Mesendoderm (in vitro differentiated cells): ENCODE measurements around the gene VAV3.

Experiments
- DNase-seq: peaks from one replicate; pipeline ENCODE4 v3.0.0; 2013
- H2AK5ac ChIP-seq: 2 replicates; pipeline ENCODE4 v1.6.1; 2013; ENCODE audit warnings: low read length, inconsistent platforms
- H2BK120ac ChIP-seq: 2 replicates; pipeline ENCODE4 v1.6.1; 2013; ENCODE audit warnings: low read depth, mild to moderate bottlenecking, low read length, moderate library complexity, mixed read lengths
- H2BK15ac ChIP-seq: replicated peaks from 2 replicates; pipeline ENCODE4 v1.6.1; 2013; ENCODE audit warnings: low read depth, mild to moderate bottlenecking, moderate library complexity
- H2BK5ac ChIP-seq: 2 replicates; pipeline ENCODE4 v1.6.1; 2013; ENCODE audit warnings: low read length, inconsistent platforms
- H3K18ac ChIP-seq: 2 replicates; pipeline ENCODE4 v1.6.1; 2013; ENCODE audit warnings: mild to moderate bottlenecking, low read length, mixed read lengths
- H3K23ac ChIP-seq: one replicate; pipeline ENCODE4 v1.6.1; 2013; ENCODE audit warnings: low read length
- H3K27ac ChIP-seq: 2 replicates; pipeline ENCODE4 v1.5.1; 2013; ENCODE audit warnings: low read depth, mild to moderate bottlenecking, inconsistent platforms, low read length, moderate library complexity
- H3K27me3 ChIP-seq: 2 replicates; pipeline ENCODE4 v1.6.1; 2013; ENCODE audit warnings: low read length, control low read depth, mild to moderate bottlenecking, inconsistent platforms; ENCODE audit not compliant: insufficient read depth, poor library complexity
- H3K36me3 ChIP-seq: 2 replicates; pipeline ENCODE4 v1.6.1; 2013; ENCODE audit warnings: low read length, inconsistent platforms; ENCODE audit not compliant: control insufficient read depth, insufficient read depth
- H3K4ac ChIP-seq: one replicate; pipeline ENCODE4 v1.6.1; 2013; ENCODE audit warnings: low read depth, mild to moderate bottlenecking, low read length, moderate library complexity
- H3K4me1 ChIP-seq: 2 replicates; pipeline ENCODE4 v1.6.1; 2013; ENCODE audit warnings: low read depth, low read length, inconsistent platforms; ENCODE audit not compliant: control insufficient read depth
- H3K4me2 ChIP-seq: 2 replicates; pipeline ENCODE4 v1.6.1; 2013; ENCODE audit warnings: low read length
- H3K4me3 ChIP-seq: 2 replicates; pipeline ENCODE4 v1.5.1; 2013; ENCODE audit warnings: mild to moderate bottlenecking, low read length
- H3K56ac ChIP-seq: one replicate; pipeline ENCODE4 v1.6.1; 2013; ENCODE audit warnings: low read length
- H3K79me1 ChIP-seq: 2 replicates; pipeline ENCODE4 v1.6.1; 2013; ENCODE audit warnings: low read length, inconsistent platforms
- H3K79me2 ChIP-seq: 2 replicates; pipeline ENCODE4 v1.6.1; 2013; ENCODE audit warnings: mild to moderate bottlenecking, low read length; ENCODE audit not compliant: control insufficient read depth, insufficient read depth
- H3K9ac ChIP-seq: 2 replicates; pipeline ENCODE4 v1.6.1; 2013; ENCODE audit warnings: low read length, inconsistent platforms
- H4K5ac ChIP-seq: one replicate; pipeline ENCODE4 v1.6.1; 2013; ENCODE audit warnings: low read length
- H4K8ac ChIP-seq: one replicate; pipeline ENCODE4 v1.6.1; 2013; ENCODE audit warnings: low read depth, mild to moderate bottlenecking, control low read depth, low read length, moderate library complexity
- WGBS: extraction: QIAGEN DNeasy Blood & Tissue Kit; methylation state at CpG from one replicate; pipeline ENCODE4 v1.1.7; 2013; ENCODE audit warnings: low lambda C conversion rate, missing lambda C conversion rate; ENCODE audit not compliant: insufficient coverage; ENCODE audit errors: extremely low coverage; 5-methylcytosine and 5-hydroxymethylcytosine counted together

The VAV3 gene

DNA sequence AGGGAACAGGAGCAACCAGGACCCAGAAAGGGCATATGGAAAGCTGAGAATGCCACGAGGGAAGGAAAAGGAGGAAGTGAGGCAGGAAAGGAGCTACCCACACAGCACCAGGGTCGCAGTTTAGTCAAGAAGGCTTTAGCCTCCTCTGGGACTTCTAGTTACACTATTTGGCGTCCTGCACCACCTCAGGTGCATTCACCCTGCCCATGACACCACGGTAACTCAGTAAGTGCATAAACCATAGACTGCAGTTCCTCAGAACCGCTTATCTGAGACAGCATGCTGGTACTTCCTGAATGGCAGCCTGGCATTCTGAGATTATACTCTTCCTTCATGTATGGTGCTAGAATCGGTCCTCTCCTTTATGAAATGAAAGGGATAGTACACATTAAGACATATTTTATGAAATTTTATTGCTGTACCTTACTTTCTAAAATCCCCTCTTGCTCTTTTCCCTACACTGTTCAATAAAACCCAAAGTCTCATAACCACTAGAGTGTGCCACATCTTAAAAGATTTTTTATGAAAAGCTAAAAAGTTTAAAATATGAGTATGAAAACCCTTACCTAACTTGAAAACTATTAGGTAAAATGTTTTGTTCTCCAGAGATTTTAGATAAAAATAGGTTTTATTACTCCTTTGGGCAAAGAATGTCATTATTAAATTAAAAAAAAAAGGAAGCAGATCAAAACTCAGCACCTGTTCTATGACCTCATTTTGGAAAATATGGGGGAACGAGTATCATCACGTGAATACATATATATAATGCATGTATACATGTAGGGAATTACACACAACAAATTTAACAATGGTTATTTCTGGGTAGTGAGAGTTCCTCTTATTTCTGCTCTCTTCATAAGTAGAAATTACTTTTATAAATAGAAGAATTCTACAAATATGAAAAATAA lies 67.3 kb downstream of the VAV3 start:
- Histone ChIP-seq H3K18ac (no peak overlapping the region), H2BK5ac (no peak overlapping the region), H3K27ac (no peak overlapping the region), H3K79me1 (no peaks in the 10 kb centered on the region), H3K4me1 (peaks cover 1% of the 10 kb centered on the region), H2AK5ac (no peak overlapping the region), H3K56ac (no peak overlapping the region), H4K5ac (no peak overlapping the region), H3K27me3 (no peaks in the 10 kb centered on the region), H3K9ac (no peak overlapping the region), H3K36me3 (no peaks in the 10 kb centered on the region), H3K23ac (no peak overlapping the region), H4K8ac (no peak overlapping the region), H3K4me3 (no peak overlapping the region), H3K4me2 (no peak overlapping the region), H2BK15ac (no peak overlapping the region), H3K79me2 (no peaks in the 10 kb centered on the region), H2BK120ac (no peak overlapping the region), H3K4ac (no peak overlapping the region)
- WGBS: no CpG with 5 or more reads among the region's 8 CpGs
- DNase-seq: no peak

DNA sequence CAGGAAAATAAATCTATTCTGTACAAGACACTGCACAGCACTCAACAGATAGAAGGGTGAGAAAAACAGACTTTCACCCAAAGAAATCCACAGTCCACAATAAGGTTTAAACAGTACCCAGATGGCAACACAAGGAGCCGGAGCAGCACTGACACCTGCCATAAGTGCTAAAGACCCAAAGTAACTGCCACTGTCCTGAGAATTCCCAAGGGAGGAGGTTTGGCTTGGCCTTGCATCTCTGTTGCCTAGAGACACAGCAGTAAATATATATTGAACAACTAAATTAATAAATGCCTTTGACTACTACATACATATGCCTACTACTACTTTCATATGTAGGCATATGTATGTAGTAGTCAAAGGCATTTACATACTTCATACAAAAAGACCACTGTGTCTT lies 68.0 kb downstream of the VAV3 start:
- H3K18ac ChIP-seq: no peak overlapping the region
- no peak overlapping the region for H4K5ac ChIP-seq
- DNase-seq: no peak
- no peak overlapping the region for H2AK5ac ChIP-seq
- no peak overlapping the region for H3K27ac ChIP-seq
- no peaks in the 10 kb centered on the region for H3K79me2 ChIP-seq
- no peaks in the 10 kb centered on the region for H3K79me1 ChIP-seq
- no peak overlapping the region for H2BK15ac ChIP-seq
- H3K23ac ChIP-seq: no peak overlapping the region
- H3K36me3 ChIP-seq: no peaks in the 10 kb centered on the region
- peaks cover 1% of the 10 kb centered on the region for H3K4me1 ChIP-seq
- no peak overlapping the region for H4K8ac ChIP-seq
- no peak overlapping the region for H2BK120ac ChIP-seq
- H3K27me3 ChIP-seq: no peaks in the 10 kb centered on the region
- H2BK5ac ChIP-seq: no peak overlapping the region
- H3K9ac ChIP-seq: no peak overlapping the region
- no peak overlapping the region for H3K4me2 ChIP-seq
- no peak overlapping the region for H3K4me3 ChIP-seq
- no CpG with 5 or more reads among the region's 1 CpG for WGBS
- H3K56ac ChIP-seq: no peak overlapping the region
- no peak overlapping the region for H3K4ac ChIP-seq

DNA sequence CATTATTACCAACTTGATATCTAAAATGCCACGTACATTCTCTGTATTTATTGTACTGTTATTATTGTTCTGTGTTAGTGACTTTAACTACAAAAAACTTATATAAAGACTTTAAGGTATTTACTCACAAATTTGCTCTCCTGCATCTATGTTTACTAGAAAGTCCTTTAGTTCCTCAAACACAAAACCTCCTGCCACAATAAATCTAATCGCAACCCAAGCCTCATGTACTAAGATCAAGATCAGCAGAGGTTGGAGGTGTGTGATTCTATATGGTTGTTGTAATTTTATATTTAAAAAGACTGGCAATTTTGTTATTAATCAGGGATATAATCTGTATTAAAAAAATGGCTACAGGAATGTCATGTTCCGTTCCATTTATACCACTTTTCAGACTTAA lies 68.6 kb downstream of the VAV3 start:
- WGBS: no CpG with 5 or more reads among the region's 3 CpGs
- Histone ChIP-seq H2BK15ac (no peak overlapping the region), H2BK5ac (no peak overlapping the region), H3K4me3 (no peak overlapping the region), H3K4me2 (no peak overlapping the region), H3K79me1 (no peaks in the 10 kb centered on the region), H3K79me2 (no peaks in the 10 kb centered on the region), H3K27ac (no peak overlapping the region), H4K8ac (no peak overlapping the region), H3K4me1 (peaks cover 1% of the 10 kb centered on the region), H3K56ac (no peak overlapping the region), H3K36me3 (no peaks in the 10 kb centered on the region), H3K18ac (no peak overlapping the region), H3K9ac (no peak overlapping the region), H3K4ac (no peak overlapping the region), H2BK120ac (no peak overlapping the region), H3K23ac (no peak overlapping the region), H2AK5ac (no peak overlapping the region), H4K5ac (no peak overlapping the region), H3K27me3 (no peaks in the 10 kb centered on the region)
- DNase-seq: no peak

DNA sequence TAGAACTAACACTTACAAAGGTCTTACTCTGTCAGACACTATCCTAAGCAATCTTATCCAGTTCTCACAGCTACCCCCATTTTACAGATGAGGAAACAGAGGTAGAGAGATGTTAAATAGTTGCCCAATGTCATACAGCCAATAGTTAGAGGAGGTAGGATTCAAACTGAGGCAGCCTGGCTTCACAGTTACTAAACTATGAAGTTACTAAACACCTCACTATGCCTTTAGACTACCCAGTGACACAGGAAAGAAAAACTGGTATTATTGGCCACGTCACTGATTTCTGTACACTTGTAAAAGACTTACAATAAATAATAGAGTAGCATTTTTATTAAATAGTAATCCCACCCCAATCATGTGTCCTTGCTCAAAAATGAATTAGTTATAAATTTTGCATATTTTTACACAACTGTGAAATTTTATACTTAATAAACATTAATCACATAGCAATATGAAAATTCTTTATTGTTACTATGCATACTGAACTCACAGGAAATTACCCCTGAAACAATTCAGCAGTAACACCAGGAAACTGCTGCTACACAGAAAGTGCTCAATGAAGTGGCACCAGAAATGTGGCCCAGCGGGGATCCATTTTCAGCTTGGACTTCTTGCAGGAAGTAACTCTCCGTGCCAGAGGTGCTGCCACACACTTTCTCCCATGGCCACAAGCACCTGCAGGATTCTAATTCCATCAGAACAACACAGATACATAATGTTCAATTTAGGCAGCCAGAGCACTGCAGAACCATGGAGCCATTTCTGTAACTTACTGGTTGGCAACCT lies 69.4 kb downstream of the VAV3 start:
- Histone ChIP-seq H2BK120ac (no peak overlapping the region), H3K27ac (no peak overlapping the region), H3K27me3 (no peaks in the 10 kb centered on the region), H3K56ac (no peak overlapping the region), H3K4me3 (no peak overlapping the region), H3K79me2 (no peaks in the 10 kb centered on the region), H3K4me1 (peaks cover 1% of the 10 kb centered on the region), H3K23ac (no peak overlapping the region), H2BK15ac (no peak overlapping the region), H3K4ac (no peak overlapping the region), H2BK5ac (no peak overlapping the region), H3K4me2 (no peak overlapping the region), H3K18ac (no peak overlapping the region), H2AK5ac (no peak overlapping the region), H3K9ac (no peak overlapping the region), H3K79me1 (no peaks in the 10 kb centered on the region), H3K36me3 (no peaks in the 10 kb centered on the region), H4K5ac (no peak overlapping the region), H4K8ac (no peak overlapping the region)
- no CpG with 5 or more reads among the region's 3 CpGs for WGBS
- no peak for DNase-seq

DNA sequence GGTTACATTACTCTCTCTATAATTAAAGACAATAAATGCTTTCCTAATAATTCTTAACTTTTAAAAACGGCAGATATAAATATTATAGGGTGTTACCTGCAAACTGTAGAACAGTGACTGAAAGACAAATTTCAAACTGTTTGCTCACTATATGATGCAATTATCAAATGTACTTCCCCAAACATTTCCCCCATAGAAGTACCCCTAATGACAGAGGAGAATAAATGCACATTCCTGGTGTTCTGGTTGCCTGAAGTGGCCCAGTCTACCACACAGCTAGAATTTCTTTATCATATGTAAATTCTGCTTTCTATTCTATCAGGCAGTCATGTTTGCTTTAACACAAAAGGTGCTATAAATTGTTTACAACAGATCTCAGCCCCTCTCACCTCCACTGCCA lies 70.4 kb downstream of the VAV3 start:
- no peak overlapping the region for H3K4me3 ChIP-seq
- no CpG with 5 or more reads among the region's 1 CpG for WGBS
- H4K8ac ChIP-seq: no peak overlapping the region
- no peak overlapping the region for H3K23ac ChIP-seq
- H3K4me1 ChIP-seq: peaks cover 1% of the 10 kb centered on the region
- no peak overlapping the region for H3K18ac ChIP-seq
- H2BK5ac ChIP-seq: no peak overlapping the region
- no peak overlapping the region for H3K27ac ChIP-seq
- H3K79me1 ChIP-seq: no peaks in the 10 kb centered on the region
- H2AK5ac ChIP-seq: no peak overlapping the region
- DNase-seq: no peak
- H3K9ac ChIP-seq: no peak overlapping the region
- H2BK15ac ChIP-seq: no peak overlapping the region
- H3K56ac ChIP-seq: no peak overlapping the region
- H3K36me3 ChIP-seq: no peaks in the 10 kb centered on the region
- no peak overlapping the region for H3K4me2 ChIP-seq
- no peak overlapping the region for H3K4ac ChIP-seq
- H2BK120ac ChIP-seq: no peak overlapping the region
- no peak overlapping the region for H4K5ac ChIP-seq
- H3K27me3 ChIP-seq: no peaks in the 10 kb centered on the region
- no peaks in the 10 kb centered on the region for H3K79me2 ChIP-seq
